PFSK-1 (cell line): Measurements from ENCODE around the gene TIMM8B.

Source experiments
- POLR2AphosphoS5 ChIP-seq: IDR thresholded peaks from 2 replicates; pipeline ENCODE4 v1.6.1; 2012; ENCODE audit warnings: low read depth, mild to moderate bottlenecking, control low read depth, low read length, moderate library complexity
- TAF1 ChIP-seq: IDR thresholded peaks from 2 replicates; pipeline ENCODE4 v1.6.1; 2012; ENCODE audit warnings: low read length, control low read depth, borderline replicate concordance; ENCODE audit not compliant: insufficient read depth
- TF ChIP-seq, protein P1 (sequence below), 2 experiments: IDR thresholded peaks; 2 replicates each; pipeline versions ENCODE4 v1.6.1 to v1.8.0; 2011 to 2012; ENCODE audit warnings: low read depth in 2 of 2, low read length in 2 of 2, control low read depth in 1 of 2, inconsistent platforms in 1 of 2, mild to moderate bottlenecking in 1 of 2, moderate library complexity in 1 of 2; ENCODE audit not compliant: insufficient read depth in 1 of 2

DNA sequence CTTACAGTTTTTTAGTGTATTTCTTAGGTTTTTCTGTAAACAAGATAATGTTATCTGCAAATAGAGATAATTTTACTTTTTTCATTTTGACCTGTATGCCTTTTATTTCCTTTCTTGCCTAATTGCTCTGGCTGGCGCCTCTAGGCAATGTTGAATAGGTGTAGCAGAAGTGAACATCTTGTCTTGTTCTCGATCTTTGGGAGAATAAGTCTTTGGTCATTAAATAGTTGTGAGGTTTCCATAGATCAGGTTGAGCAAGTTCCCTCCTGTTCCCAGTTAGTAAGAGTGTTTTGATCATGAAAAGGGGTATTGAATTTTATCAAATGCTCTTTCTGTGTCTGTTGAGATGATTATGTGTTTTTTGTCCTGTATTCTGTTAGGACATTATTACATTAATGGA is 36.8 kb downstream of the TIMM8B start:
- TF ChIP-seq TAF1 (no peak), POLR2AphosphoS5 (no peak)
- TF ChIP-seq, protein P1, sequence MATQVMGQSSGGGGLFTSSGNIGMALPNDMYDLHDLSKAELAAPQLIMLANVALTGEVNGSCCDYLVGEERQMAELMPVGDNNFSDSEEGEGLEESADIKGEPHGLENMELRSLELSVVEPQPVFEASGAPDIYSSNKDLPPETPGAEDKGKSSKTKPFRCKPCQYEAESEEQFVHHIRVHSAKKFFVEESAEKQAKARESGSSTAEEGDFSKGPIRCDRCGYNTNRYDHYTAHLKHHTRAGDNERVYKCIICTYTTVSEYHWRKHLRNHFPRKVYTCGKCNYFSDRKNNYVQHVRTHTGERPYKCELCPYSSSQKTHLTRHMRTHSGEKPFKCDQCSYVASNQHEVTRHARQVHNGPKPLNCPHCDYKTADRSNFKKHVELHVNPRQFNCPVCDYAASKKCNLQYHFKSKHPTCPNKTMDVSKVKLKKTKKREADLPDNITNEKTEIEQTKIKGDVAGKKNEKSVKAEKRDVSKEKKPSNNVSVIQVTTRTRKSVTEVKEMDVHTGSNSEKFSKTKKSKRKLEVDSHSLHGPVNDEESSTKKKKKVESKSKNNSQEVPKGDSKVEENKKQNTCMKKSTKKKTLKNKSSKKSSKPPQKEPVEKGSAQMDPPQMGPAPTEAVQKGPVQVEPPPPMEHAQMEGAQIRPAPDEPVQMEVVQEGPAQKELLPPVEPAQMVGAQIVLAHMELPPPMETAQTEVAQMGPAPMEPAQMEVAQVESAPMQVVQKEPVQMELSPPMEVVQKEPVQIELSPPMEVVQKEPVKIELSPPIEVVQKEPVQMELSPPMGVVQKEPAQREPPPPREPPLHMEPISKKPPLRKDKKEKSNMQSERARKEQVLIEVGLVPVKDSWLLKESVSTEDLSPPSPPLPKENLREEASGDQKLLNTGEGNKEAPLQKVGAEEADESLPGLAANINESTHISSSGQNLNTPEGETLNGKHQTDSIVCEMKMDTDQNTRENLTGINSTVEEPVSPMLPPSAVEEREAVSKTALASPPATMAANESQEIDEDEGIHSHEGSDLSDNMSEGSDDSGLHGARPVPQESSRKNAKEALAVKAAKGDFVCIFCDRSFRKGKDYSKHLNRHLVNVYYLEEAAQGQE (IDR thresholded peaks at IDR 0.05; ENCODE audit: insufficient read depth in 1 of 2, low read depth in 2 of 2, low read length in 2 of 2) = no peak
